Trophoblast cell (in vitro differentiated cells and primary cell): Measurements from ENCODE around the gene EPAS1.
"Not testable (repeated sequence)": the region's sequence is repeated elsewhere in the genome, so short reads cannot be mapped to it uniquely, and the experiment has no call there.

Source experiments
- DNase-seq, 2 donors: peaks; one replicate each; pipeline ENCODE4 v3.0.0-alpha.2; 2016
- H2AFZ ChIP-seq: 2 replicates; pipeline ENCODE4 v1.6.1; 2013; ENCODE audit warnings: low read length, moderate library complexity, mild to moderate bottlenecking; ENCODE audit not compliant: insufficient read depth, poor library complexity
- H2AK5ac ChIP-seq: 2 replicates; pipeline ENCODE4 v1.6.1; 2013; ENCODE audit warnings: mild to moderate bottlenecking, low read length
- H2BK120ac ChIP-seq: 2 replicates; pipeline ENCODE4 v1.6.1; 2013; ENCODE audit warnings: low read length, mild to moderate bottlenecking, moderate library complexity; ENCODE audit not compliant: insufficient read depth, poor library complexity
- H2BK12ac ChIP-seq: 2 replicates; pipeline ENCODE4 v1.6.1; 2013; ENCODE audit warnings: mild to moderate bottlenecking, low read length, moderate library complexity
- H2BK5ac ChIP-seq: 2 replicates; pipeline ENCODE4 v1.6.1; 2013; ENCODE audit warnings: low read length, low read depth, moderate library complexity, mild to moderate bottlenecking; ENCODE audit not compliant: poor library complexity
- H3K14ac ChIP-seq: 2 replicates; pipeline ENCODE4 v1.6.1; 2013; ENCODE audit warnings: mild to moderate bottlenecking, low read length
- H3K18ac ChIP-seq: 2 replicates; pipeline ENCODE4 v1.6.1; 2013; ENCODE audit warnings: mild to moderate bottlenecking, low read length
- H3K23ac ChIP-seq: 2 replicates; pipeline ENCODE4 v1.6.1; 2013; ENCODE audit warnings: low read length
- H3K27ac ChIP-seq: 2 replicates; pipeline ENCODE4 v1.5.1; 2013; ENCODE audit warnings: low read depth, mild to moderate bottlenecking, inconsistent platforms, low read length, moderate library complexity
- H3K27me3 ChIP-seq: 2 replicates; pipeline ENCODE4 v1.6.1; 2013; ENCODE audit warnings: inconsistent platforms, mild to moderate bottlenecking, low read length, moderate library complexity; ENCODE audit not compliant: insufficient read depth
- H3K36me3 ChIP-seq, 2 experiments: 1 replicate in 1 of 2; 2 replicates in 1 of 2; pipeline ENCODE4 v1.6.1; 2013; ENCODE audit warnings: low read length in 2 of 2, mild to moderate bottlenecking in 2 of 2, moderate library complexity in 1 of 2; ENCODE audit not compliant: insufficient read depth in 2 of 2, control insufficient read depth in 1 of 2
- H3K4ac ChIP-seq: 2 replicates; pipeline ENCODE4 v1.6.1; 2013; ENCODE audit warnings: low read depth, mild to moderate bottlenecking, low read length, moderate library complexity
- H3K4me1 ChIP-seq, 2 experiments: 1 replicate in 1 of 2; 2 replicates in 1 of 2; pipeline ENCODE4 v1.6.1; 2013; ENCODE audit warnings: low read length in 2 of 2, mild to moderate bottlenecking in 2 of 2, moderate library complexity in 1 of 2; ENCODE audit not compliant: insufficient read depth in 2 of 2, control insufficient read depth in 1 of 2
- H3K4me2 ChIP-seq: 2 replicates; pipeline ENCODE4 v1.6.1; 2013; ENCODE audit warnings: inconsistent platforms, mild to moderate bottlenecking, low read length, moderate library complexity
- H3K4me3 ChIP-seq: 2 replicates; pipeline ENCODE4 v1.5.1; 2013; ENCODE audit warnings: mild to moderate bottlenecking, low read depth, low read length, inconsistent platforms
- H3K79me1 ChIP-seq: one replicate; pipeline ENCODE4 v1.6.1; 2013; ENCODE audit warnings: low read length
- H3K79me2 ChIP-seq: 2 replicates; pipeline ENCODE4 v1.6.1; 2013; ENCODE audit warnings: low read length, mild to moderate bottlenecking; ENCODE audit not compliant: control insufficient read depth, insufficient read depth, poor library complexity
- H3K9ac ChIP-seq: 2 replicates; pipeline ENCODE4 v1.6.1; 2013; ENCODE audit warnings: mild to moderate bottlenecking, low read length
- H3K9me3 ChIP-seq: 2 replicates; pipeline ENCODE4 v1.6.1; 2013; ENCODE audit warnings: low read depth, mild to moderate bottlenecking, control low read depth, inconsistent platforms, low read length; ENCODE audit not compliant: insufficient read depth
- H4K12ac ChIP-seq: 2 replicates; pipeline ENCODE4 v1.6.1; 2013; ENCODE audit warnings: low read depth, mild to moderate bottlenecking, low read length, moderate library complexity
- H4K8ac ChIP-seq: 2 replicates; pipeline ENCODE4 v1.6.1; 2013; ENCODE audit warnings: low read depth, mild to moderate bottlenecking, low read length, moderate library complexity
- H4K91ac ChIP-seq: one replicate; pipeline ENCODE4 v1.6.1; 2013; ENCODE audit warnings: low read depth, mild to moderate bottlenecking, low read length, moderate library complexity
- WGBS: extraction: QIAGEN DNeasy Blood & Tissue Kit; methylation state at CpG from one replicate; pipeline ENCODE4 v1.1.7; 2013; ENCODE audit warnings: missing lambda C conversion rate; ENCODE audit not compliant: insufficient read length, insufficient coverage; ENCODE audit errors: extremely low coverage; 5-methylcytosine and 5-hydroxymethylcytosine counted together

Gene EPAS1

DNA sequence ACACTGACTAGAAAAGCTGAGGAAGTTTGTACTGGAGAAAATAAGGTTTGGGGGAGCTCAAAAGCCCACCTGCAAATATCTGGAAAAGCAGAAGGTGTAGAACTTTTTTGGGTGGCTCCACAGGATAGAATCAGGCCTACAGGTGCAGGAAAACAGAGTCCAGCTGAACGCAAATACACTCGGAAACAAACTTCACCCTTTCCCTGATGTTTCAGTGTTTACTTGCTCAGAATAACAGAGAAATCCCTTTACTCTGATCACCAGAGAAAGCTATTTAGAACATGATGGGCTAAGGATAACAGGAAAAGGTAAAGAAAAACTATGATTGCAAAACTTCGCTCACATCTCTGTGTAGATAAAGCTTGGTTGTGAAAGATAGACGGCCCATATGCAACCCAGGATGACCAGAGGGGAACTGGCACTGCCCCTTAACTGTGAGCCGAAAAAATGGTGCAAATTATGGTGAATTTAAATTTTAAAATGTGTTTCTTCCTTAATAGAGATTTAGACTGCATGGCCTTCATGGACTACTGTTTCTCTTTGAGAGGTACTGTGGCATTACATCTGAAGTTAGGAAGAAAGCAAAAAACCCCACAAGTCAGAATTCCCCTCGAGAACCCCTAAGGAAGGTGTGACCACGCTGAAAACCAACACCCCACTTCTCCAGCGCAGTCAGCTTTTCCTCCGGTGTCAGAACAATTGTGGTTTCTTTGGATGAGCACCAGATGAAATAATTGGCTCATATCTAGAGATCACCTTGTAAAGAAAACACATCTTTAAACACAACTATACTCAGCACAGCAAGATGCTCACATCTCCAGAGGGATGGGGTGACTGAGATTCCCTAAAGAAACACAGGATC, 97.7 kb downstream of the EPAS1 start:
- Histone ChIP-seq H3K27me3 (no peaks in the 10 kb centered on the region), H3K23ac (no peak overlapping the region), H4K8ac (peak overlapping the region; percentile 20), H2BK120ac (no peak overlapping the region), H3K9ac (no peak overlapping the region), H3K79me1 (peaks cover 11% of the 10 kb centered on the region), H3K9me3 (no peaks in the 10 kb centered on the region), H3K4me1 (peaks cover 5 to 17% of the 10 kb centered on the region in 2 experiments), H3K36me3 (no peaks in the 10 kb centered on the region), H2BK12ac (no peak overlapping the region), H3K14ac (no peak overlapping the region), H3K18ac (no peak overlapping the region), H2AK5ac (no peak overlapping the region), H4K12ac (no peak overlapping the region), H3K79me2 (no peaks in the 10 kb centered on the region), H3K4me3 (no peak overlapping the region), H4K91ac (peak overlapping the region; percentile 74), H3K4me2 (no peak overlapping the region), H2BK5ac (no peak overlapping the region), H3K4ac (no peak overlapping the region), H2AFZ (no peak overlapping the region), H3K27ac (no peak overlapping the region)
- peak in 1 of 2 donors; percentile 73 for DNase-seq
- no CpG with 5 or more reads among the region's 9 CpGs for WGBS

DNA sequence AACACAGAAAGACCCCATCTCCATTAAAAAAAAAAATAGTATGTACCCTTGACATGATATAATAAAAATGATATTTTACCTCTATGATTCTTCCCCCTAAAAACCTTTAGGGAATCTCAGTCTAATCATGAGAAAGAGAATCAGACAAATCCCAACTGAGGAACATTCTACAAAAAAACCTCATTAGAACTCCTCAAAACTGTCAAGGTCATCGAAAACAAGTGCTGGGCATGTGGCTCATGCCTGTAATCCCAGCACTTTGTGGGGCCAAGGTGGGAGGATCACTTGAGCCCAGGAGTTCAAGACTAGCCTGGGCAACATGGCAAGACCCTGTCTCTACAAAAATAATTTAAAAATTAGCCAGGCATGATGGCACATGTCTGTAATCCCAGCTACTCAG, 98.5 kb downstream of the EPAS1 start:
- H3K27ac ChIP-seq, H4K12ac ChIP-seq, DNase-seq, H2AK5ac ChIP-seq, H3K27me3 ChIP-seq, H3K4ac ChIP-seq, H3K4me2 ChIP-seq, H3K36me3 ChIP-seq, H2BK12ac ChIP-seq, H2BK5ac ChIP-seq, H4K8ac ChIP-seq, H3K14ac ChIP-seq, H3K4me3 ChIP-seq, H3K79me1 ChIP-seq, H2BK120ac ChIP-seq, H3K79me2 ChIP-seq, H3K9me3 ChIP-seq, H3K9ac ChIP-seq, H2AFZ ChIP-seq, H3K23ac ChIP-seq, H3K18ac ChIP-seq: not testable (repeated sequence)
- H4K91ac ChIP-seq, result peak overlapping the region; percentile 28
- peaks cover 0 to 14% of the 10 kb centered on the region in 2 experiments for H3K4me1 ChIP-seq
- no CpG with 5 or more reads among the region's 1 CpG for WGBS

DNA sequence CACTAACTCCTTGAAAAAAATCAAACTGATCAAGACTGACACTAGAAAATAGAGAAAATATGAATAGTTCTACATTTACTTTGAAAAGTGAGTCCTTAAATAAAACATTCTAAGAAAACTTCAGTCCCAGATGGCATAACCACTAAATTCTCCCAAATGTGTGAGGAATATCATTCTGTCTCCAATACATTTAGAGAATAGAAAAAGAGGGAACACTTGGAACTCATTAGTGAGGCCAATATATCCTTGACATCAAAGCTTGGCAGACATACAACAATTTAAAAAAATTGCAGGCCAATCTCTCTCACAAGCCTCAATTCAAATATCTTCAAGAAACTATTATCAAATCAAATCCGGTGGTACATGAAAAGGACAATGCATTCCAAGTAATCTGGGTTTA, 102.8 kb downstream of the EPAS1 start:
- Histone ChIP-seq H3K4me3 (no peak overlapping the region), H4K8ac (no peak overlapping the region), H3K4me1 (peaks cover 6 to 8% of the 10 kb centered on the region in 2 experiments), H3K9ac (no peak overlapping the region), H4K12ac (no peak overlapping the region), H3K9me3 (no peaks in the 10 kb centered on the region), H3K23ac (no peak overlapping the region), H3K4me2 (no peak overlapping the region), H3K27ac (no peak overlapping the region), H2BK5ac (no peak overlapping the region), H2BK120ac (no peak overlapping the region), H2BK12ac (no peak overlapping the region), H3K4ac (no peak overlapping the region), H3K27me3 (no peaks in the 10 kb centered on the region), H2AK5ac (no peak overlapping the region), H3K79me1 (peaks cover 4% of the 10 kb centered on the region), H4K91ac (no peak overlapping the region), H3K18ac (no peak overlapping the region), H3K79me2 (no peaks in the 10 kb centered on the region), H3K14ac (no peak overlapping the region), H3K36me3 (no peaks in the 10 kb centered on the region), H2AFZ (no peak overlapping the region)
- DNase-seq, result peak in 1 of 2 donors; percentile 5
- no CpG with 5 or more reads among the region's 1 CpG for WGBS

DNA sequence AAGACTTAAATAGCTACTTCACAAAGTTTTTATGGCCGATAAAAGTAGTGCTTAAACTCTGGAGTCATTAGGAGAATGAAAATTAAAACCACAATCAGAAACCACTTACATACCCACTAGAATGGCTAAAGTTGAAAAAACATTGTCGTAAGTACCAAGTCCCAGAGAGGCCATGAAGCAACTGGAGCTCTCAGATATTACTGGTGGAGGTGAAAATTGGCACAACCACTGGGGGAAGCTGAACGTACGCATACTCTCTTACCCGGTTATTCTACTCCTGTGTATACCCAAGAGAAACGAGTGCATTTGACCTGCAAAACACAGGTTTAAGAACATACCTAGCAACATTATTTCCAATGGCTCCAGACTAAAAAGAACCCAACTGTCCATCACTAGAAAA, 105.7 kb downstream of the EPAS1 start:
- Histone ChIP-seq H3K9ac (no peak overlapping the region), H3K23ac (no peak overlapping the region), H3K27ac (no peak overlapping the region), H3K18ac (no peak overlapping the region), H3K27me3 (no peaks in the 10 kb centered on the region), H3K14ac (no peak overlapping the region), H2BK12ac (no peak overlapping the region), H2BK5ac (no peak overlapping the region), H2AFZ (no peak overlapping the region), H4K91ac (peak overlapping the region; percentile 61), H3K79me2 (no peaks in the 10 kb centered on the region), H2AK5ac (no peak overlapping the region), H4K8ac (no peak overlapping the region), H3K4ac (no peak overlapping the region), H3K9me3 (no peaks in the 10 kb centered on the region), H2BK120ac (peak overlapping the region; percentile 72), H3K4me1 (peaks cover 20 to 21% of the 10 kb centered on the region in 2 experiments), H3K4me3 (no peak overlapping the region), H4K12ac (no peak overlapping the region), H3K79me1 (peaks cover 22% of the 10 kb centered on the region), H3K36me3 (no peaks in the 10 kb centered on the region), H3K4me2 (no peak overlapping the region)
- no CpG with 5 or more reads among the region's 6 CpGs for WGBS
- no peak for DNase-seq
